ENCODE data around the gene EML2. TPM values are rescaled to one million over a fixed set of nuclear protein-coding genes. Genes with fewer than 3 reads are reported as not detected.

Gene EML2
- total RNA-seq, 2 experiments from 2014 or later = 103 to 113 TPM

DNA sequence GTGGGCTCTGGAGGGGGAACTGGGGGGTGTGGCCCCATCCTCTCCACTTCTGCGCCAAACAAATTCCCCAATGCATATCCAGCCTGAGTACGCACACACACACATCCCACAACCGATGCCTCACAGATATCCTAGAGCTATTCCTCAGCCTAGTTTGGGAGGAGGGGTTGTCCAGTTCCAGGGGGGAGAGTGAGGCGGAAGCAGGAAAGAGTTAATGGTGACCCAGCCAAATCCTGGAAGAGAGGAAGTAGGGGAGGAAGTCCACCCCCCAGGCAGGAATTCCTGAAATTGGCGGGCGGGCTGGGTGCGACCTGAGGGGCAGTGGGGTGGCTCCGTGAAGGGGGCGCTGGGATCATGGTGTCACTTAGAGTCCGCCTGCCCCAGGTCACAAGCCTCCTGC lies 38.1 kb downstream of the EML2 start:
- no peak overlapping the region for H3K27ac Mint-ChIP-seq
- TF ChIP-seq, protein P1, sequence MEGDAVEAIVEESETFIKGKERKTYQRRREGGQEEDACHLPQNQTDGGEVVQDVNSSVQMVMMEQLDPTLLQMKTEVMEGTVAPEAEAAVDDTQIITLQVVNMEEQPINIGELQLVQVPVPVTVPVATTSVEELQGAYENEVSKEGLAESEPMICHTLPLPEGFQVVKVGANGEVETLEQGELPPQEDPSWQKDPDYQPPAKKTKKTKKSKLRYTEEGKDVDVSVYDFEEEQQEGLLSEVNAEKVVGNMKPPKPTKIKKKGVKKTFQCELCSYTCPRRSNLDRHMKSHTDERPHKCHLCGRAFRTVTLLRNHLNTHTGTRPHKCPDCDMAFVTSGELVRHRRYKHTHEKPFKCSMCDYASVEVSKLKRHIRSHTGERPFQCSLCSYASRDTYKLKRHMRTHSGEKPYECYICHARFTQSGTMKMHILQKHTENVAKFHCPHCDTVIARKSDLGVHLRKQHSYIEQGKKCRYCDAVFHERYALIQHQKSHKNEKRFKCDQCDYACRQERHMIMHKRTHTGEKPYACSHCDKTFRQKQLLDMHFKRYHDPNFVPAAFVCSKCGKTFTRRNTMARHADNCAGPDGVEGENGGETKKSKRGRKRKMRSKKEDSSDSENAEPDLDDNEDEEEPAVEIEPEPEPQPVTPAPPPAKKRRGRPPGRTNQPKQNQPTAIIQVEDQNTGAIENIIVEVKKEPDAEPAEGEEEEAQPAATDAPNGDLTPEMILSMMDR (IDR thresholded peaks at IDR 0.05) = no peak
- H3K27me3 Mint-ChIP-seq = peaks cover 64% of the 10 kb centered on the region
- DNase-seq = no peak
- no peak for ATAC-seq
- H3K4me3 Mint-ChIP-seq = no peak overlapping the region
- H3K36me3 Mint-ChIP-seq (ENCODE audit: low read depth) = no peaks in the 10 kb centered on the region
- POLR2A ChIA-PET = interaction anchor here (0.5 to 1.0 kb wide), 3 partner anchors 16 to 248 kb away, joined by 3 read pairs; no protein-coding TSS in a partner anchor
- no peaks in the 10 kb centered on the region for H3K9me3 Mint-ChIP-seq
- CTCF ChIA-PET = no interaction called here
- intact Hi-C loops (cut with micrococcal nuclease) = no loop called here
- H3K4me1 Mint-ChIP-seq (ENCODE audit: low read depth) = peaks cover 24% of the 10 kb centered on the region

DNA sequence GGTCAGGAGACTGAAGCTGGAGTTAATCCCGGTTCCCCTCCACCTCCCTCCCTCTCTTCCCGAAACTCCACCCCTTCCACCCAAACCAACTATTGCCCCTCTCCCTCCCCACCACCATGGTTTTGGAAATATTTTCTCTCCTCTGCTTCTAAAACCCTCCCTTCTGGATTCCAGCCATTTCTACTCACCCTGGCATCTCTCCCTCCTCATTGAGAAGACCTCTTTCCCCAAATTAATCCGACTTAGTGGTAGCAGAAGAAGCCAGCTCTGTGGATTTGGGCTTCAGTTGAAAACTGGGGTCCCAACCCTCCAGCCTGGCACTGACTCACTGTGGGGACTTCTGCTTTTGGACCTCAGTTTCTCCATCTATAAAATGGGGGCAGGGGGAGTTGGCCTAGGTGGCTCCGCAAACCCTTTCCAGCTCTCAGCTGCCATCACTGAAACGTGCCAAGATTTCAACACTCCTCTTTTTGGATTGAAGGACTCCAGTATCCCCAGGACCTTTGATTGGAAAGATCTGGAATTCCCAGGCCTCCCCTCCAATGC lies 38.8 kb downstream of the EML2 start:
- CTCF ChIA-PET = no interaction called here
- no peak for DNase-seq
- H3K27ac Mint-ChIP-seq = no peak overlapping the region
- TF ChIP-seq, protein P1 (IDR thresholded peaks at IDR 0.05) = no peak
- intact Hi-C loops (cut with micrococcal nuclease) = no loop called here
- peaks cover 65% of the 10 kb centered on the region for H3K27me3 Mint-ChIP-seq
- H3K4me3 Mint-ChIP-seq = no peak overlapping the region
- ATAC-seq = no peak
- POLR2A ChIA-PET = interaction anchor here (1.0 kb wide), 2 partner anchors 15 to 25 kb away, joined by 3 read pairs; no protein-coding TSS in a partner anchor
- no peaks in the 10 kb centered on the region for H3K9me3 Mint-ChIP-seq
- no peaks in the 10 kb centered on the region for H3K36me3 Mint-ChIP-seq (ENCODE audit: low read depth)
- H3K4me1 Mint-ChIP-seq (ENCODE audit: low read depth) = peaks cover 24% of the 10 kb centered on the region

DNA sequence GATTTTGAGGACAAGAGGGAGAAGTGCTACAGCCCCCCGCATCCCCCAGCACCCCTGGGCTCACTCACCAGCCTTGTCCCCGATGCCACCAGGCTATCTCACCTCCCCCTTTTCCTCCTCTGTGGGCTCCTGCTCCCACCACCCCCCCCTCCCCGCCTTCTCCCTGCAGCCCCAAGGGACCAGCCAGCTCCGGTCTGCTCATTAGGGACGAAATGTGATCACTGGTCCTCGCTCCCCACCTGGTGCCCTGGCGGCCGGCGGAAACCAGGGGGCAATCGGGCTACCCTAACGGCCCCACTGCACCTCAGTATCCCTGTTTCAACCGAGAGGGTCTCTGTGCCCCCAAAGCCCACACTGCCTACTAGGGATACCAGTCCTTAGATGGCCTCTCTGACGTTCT lies 39.9 kb downstream of the EML2 start:
- ATAC-seq = no peak
- ChIA-PET POLR2A (interaction anchor here (0.6 to 1.1 kb wide), 4 partner anchors 13 to 438 kb away, joined by 3 to 5 read pairs (median 4); no protein-coding TSS in a partner anchor), CTCF (interaction anchor here (1.6 kb wide), 1 partner anchor 41 kb away, joined by 5 read pairs; no protein-coding TSS in a partner anchor)
- DNase-seq = no peak
- H3K4me3 Mint-ChIP-seq = no peak overlapping the region
- no peaks in the 10 kb centered on the region for H3K36me3 Mint-ChIP-seq (ENCODE audit: low read depth)
- intact Hi-C loops (cut with micrococcal nuclease) = loop anchor here (5.0 kb wide), 1 partner anchor 43 kb away; no protein-coding TSS in a partner anchor
- peaks cover 70% of the 10 kb centered on the region for H3K27me3 Mint-ChIP-seq
- no peaks in the 10 kb centered on the region for H3K9me3 Mint-ChIP-seq
- TF ChIP-seq, protein P1 (IDR thresholded peaks at IDR 0.05) = no peak
- peaks cover 24% of the 10 kb centered on the region for H3K4me1 Mint-ChIP-seq (ENCODE audit: low read depth)
- H3K27ac Mint-ChIP-seq = no peak overlapping the region

DNA sequence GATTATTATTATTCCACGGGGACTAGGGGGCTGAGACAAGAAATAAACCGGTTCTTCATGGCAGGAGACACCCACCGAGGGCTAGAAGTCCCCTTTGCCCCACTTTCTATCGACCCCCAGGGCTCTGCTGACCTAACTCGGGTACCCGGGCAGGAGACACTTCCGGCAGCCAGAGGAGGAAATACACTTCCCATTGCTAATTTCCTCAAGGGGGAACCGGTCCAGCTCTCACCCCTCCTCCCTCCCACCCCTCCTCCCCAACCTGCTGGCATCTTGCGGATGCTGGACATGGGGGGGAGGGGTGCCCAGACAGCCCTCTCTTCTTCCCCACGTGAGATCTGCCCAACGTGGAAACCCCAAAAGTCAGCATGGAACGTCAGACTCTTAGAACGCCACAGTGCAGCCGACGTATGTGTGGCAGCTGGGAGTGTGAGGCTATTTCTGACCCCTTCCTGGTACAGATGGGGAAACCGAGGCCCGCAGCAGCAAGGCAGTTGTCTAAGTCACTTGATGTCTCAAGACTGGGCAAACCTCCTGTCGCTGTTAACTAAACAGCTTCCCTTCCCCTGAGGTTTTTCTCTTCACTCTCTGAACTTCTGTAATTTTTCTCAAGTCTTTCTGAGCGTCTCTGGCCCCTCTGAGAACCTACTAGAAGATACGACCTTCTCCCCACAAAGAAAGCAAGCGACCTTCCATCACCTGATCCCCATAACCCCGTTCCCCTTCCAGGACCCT lies 40.8 kb downstream of the EML2 start:
- DNase-seq = peak; percentile 21
- CTCF ChIA-PET = interaction anchor here (0.9 to 1.6 kb wide), 2 partner anchors 40 to 45 kb away, joined by 3 to 5 read pairs; no protein-coding TSS in a partner anchor
- Mint-ChIP-seq H3K27ac (no peak overlapping the region), H3K4me1 (ENCODE audit: low read depth) (peaks cover 24% of the 10 kb centered on the region), H3K36me3 (ENCODE audit: low read depth) (no peaks in the 10 kb centered on the region), H3K9me3 (no peaks in the 10 kb centered on the region), H3K27me3 (peaks cover 69% of the 10 kb centered on the region), H3K4me3 (peak overlapping the region; percentile 57)
- TF ChIP-seq, protein P1 (IDR thresholded peaks at IDR 0.05) = no peak
- intact Hi-C loops (cut with micrococcal nuclease) = loop anchor here (5.0 kb wide), 1 partner anchor 44 kb away; no protein-coding TSS in a partner anchor
- POLR2A ChIA-PET = interaction anchor here (0.8 to 1.5 kb wide), 5 partner anchors 14 to 94 kb away, joined by 3 to 6 read pairs (median 5); no protein-coding TSS in a partner anchor
- peak; percentile 32 for ATAC-seq

All from activated CD8-positive, alpha-beta T cell treated with anti-CD3 and anti-CD28 coated beads for 36 hours (primary cell).